GM19467 (cell line): ENCODE data around the gene TTC28.

Experiments
- ATAC-seq: cut with Tn5 transposase; IDR thresholded peaks from one replicate; pipeline ENCODE4 v1.9.1; 2021; ENCODE audit warnings: mild to moderate bottlenecking, moderate library complexity; ENCODE audit not compliant: unreplicated experiment

Gene TTC28

GRCh38 chr22:28449041-28449440, 230.6 kb downstream of the TTC28 start:
- ATAC-seq = no peak

GRCh38 chr22:28448625-28449024, 231.0 kb downstream of the TTC28 start:
- no peak for ATAC-seq

- no peak for ATAC-seq
Observed at GRCh38 chr22:28444659-28445058, 235.0 kb downstream of the TTC28 start.

GRCh38 chr22:28443526-28443876, 236.1 kb downstream of the TTC28 start:
- ATAC-seq = no peak

GRCh38 chr22:28442711-28443525, 236.7 kb downstream of the TTC28 start:
- no peak for ATAC-seq

GRCh38 chr22:28442264-28442710, 237.4 kb downstream of the TTC28 start:
- ATAC-seq = peak; percentile 67

GRCh38 chr22:28441720-28442263, 237.8 kb downstream of the TTC28 start:
- no peak for ATAC-seq

GRCh38 chr22:28440592-28441390, 238.8 kb downstream of the TTC28 start:
- no peak for ATAC-seq

GRCh38 chr22:28438183-28438768, 241.4 kb downstream of the TTC28 start:
- ATAC-seq = no peak

GRCh38 chr22:28435982-28436381, 243.7 kb downstream of the TTC28 start:
- no peak for ATAC-seq

GRCh38 chr22:28435140-28435768, 244.4 kb downstream of the TTC28 start:
- ATAC-seq = no peak

GRCh38 chr22:28430466-28431025, 249.1 kb downstream of the TTC28 start:
- no peak for ATAC-seq

- no peak for ATAC-seq
Observed at GRCh38 chr22:28429711-28430110, 249.9 kb downstream of the TTC28 start.

GRCh38 chr22:28428271-28428670, 251.4 kb downstream of the TTC28 start:
- no peak for ATAC-seq

GRCh38 chr22:28426346-28427132, 253.1 kb downstream of the TTC28 start:
- no peak for ATAC-seq

- no peak for ATAC-seq
Observed at GRCh38 chr22:28425211-28425610, 254.4 kb downstream of the TTC28 start.

- no peak for ATAC-seq
Observed at GRCh38 chr22:28424427-28425080, 255.1 kb downstream of the TTC28 start.

GRCh38 chr22:28419919-28420318, 259.7 kb downstream of the TTC28 start:
- ATAC-seq = no peak

GRCh38 chr22:28418008-28418407, 261.6 kb downstream of the TTC28 start:
- no peak for ATAC-seq
